HFFc6 (cell line): ENCODE results near the gene GOLGA7B. TPM values are rescaled to one million over a fixed set of nuclear protein-coding genes. Genes with fewer than 3 reads are reported as not detected.

Experiments used
- DNase-seq: peaks from one replicate; pipeline ENCODE4 v3.0.0-alpha.2; 2018
- H3K27ac Mint-ChIP-seq: 2 replicates; pipeline ENCODE4 v1.8.0; 2020; ENCODE audit warnings: mild to moderate bottlenecking, mixed read lengths
- H3K27me3 Mint-ChIP-seq: 2 replicates; pipeline ENCODE4 v1.8.0; 2021; ENCODE audit warnings: mild to moderate bottlenecking, moderate library complexity, mixed read lengths; ENCODE audit not compliant: insufficient read depth
- H3K36me3 Mint-ChIP-seq: 2 replicates; pipeline ENCODE4 v1.8.0; 2021; ENCODE audit warnings: low read depth, mixed read lengths
- H3K4me1 Mint-ChIP-seq: 2 replicates; pipeline ENCODE4 v1.8.0; 2020; ENCODE audit warnings: low read depth, mixed read lengths
- H3K4me3 Mint-ChIP-seq: 2 replicates; pipeline ENCODE4 v1.8.0; 2020; ENCODE audit warnings: mild to moderate bottlenecking, moderate library complexity, mixed read lengths
- H3K9me3 Mint-ChIP-seq: 2 replicates; pipeline ENCODE4 v1.8.0; 2020; ENCODE audit warnings: mild to moderate bottlenecking, mixed read lengths
- total RNA-seq, 6 experiments: library from RNA; stranded (reverse); fragmentation: NEBNext Ultra II Directional; extraction: Animal tissue kit (Norgen Biotek cat#: 25700); gene quantifications; 2 replicates in 1 of 6; 3 replicates in 5 of 6; pipeline ENCODE4 v1.2.3, GENCODE V29; 2021
- TF ChIP-seq, protein P1 (sequence below): fragments of 200-600 bp; sonication (generic); IDR thresholded peaks from 2 replicates; pipeline ENCODE4 v1.5.0; 2021; ENCODE audit warnings: antibody characterized with exemption, mild to moderate bottlenecking

GOLGA7B gene
- total RNA-seq, 6 experiments from 2014 or later, result not detected

DNA sequence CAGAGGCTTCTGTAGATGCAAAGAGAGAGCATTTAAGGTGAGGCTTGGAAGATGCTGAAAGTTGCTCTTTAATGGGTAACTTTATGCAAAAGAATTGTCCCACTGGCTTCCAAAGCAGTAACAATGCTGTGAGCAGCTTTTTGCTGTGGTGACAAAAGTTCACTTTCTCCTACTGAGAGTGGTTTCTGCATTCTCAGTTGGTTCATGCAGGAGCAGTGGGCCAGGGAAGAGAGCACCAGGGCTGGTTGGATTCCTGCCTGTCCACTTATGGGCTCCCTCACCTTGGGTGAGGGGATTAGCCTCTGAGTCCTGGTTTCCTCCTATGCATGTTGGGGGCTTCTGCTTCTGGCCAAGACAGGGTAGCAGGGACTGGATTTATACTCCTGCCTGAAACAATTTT is 31.1 kb upstream of the GOLGA7B start:
- H3K27me3 Mint-ChIP-seq, result peaks cover 52% of the 10 kb centered on the region
- H3K36me3 Mint-ChIP-seq, result no peaks in the 10 kb centered on the region
- H3K27ac Mint-ChIP-seq, result no peak overlapping the region
- H3K4me1 Mint-ChIP-seq, result peaks cover 4% of the 10 kb centered on the region
- TF ChIP-seq, protein P1, sequence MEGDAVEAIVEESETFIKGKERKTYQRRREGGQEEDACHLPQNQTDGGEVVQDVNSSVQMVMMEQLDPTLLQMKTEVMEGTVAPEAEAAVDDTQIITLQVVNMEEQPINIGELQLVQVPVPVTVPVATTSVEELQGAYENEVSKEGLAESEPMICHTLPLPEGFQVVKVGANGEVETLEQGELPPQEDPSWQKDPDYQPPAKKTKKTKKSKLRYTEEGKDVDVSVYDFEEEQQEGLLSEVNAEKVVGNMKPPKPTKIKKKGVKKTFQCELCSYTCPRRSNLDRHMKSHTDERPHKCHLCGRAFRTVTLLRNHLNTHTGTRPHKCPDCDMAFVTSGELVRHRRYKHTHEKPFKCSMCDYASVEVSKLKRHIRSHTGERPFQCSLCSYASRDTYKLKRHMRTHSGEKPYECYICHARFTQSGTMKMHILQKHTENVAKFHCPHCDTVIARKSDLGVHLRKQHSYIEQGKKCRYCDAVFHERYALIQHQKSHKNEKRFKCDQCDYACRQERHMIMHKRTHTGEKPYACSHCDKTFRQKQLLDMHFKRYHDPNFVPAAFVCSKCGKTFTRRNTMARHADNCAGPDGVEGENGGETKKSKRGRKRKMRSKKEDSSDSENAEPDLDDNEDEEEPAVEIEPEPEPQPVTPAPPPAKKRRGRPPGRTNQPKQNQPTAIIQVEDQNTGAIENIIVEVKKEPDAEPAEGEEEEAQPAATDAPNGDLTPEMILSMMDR, result no peak
- H3K9me3 Mint-ChIP-seq, result no peaks in the 10 kb centered on the region
- DNase-seq, result no peak
- H3K4me3 Mint-ChIP-seq, result no peak overlapping the region

DNA sequence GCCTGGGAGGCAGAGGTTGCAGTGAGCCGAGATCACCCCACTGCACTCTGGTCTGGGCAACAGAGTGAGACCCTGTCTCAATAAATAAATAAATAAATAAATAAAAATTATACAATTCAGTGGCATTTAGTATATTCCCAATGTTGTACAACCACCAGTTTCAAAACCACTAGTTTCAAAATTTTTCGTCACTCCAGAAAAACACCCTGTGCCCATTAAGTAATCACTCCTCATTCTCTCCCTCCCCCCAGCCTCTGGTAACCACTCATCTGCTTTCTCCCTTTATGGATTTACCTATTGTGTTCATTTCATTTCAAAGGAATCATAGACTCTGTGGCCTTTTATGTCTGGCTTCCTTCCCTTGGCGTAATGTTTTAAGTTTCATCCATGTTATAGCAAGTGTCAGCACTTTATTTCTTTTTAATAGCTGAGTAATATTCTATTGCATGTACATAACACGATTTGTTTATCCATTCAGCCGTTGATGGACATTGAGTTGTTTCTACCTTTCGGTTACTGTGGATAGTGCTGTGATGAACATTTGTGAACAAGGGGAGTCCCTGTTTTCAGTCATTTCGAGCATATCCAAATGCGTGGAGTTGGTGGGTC is 29.4 kb upstream of the GOLGA7B start:
- DNase-seq, result no peak
- no peak overlapping the region for H3K4me3 Mint-ChIP-seq
- no peaks in the 10 kb centered on the region for H3K9me3 Mint-ChIP-seq
- H3K27me3 Mint-ChIP-seq, result peaks cover 49% of the 10 kb centered on the region
- TF ChIP-seq, protein P1, result no peak
- H3K36me3 Mint-ChIP-seq, result no peaks in the 10 kb centered on the region
- no peak overlapping the region for H3K27ac Mint-ChIP-seq
- H3K4me1 Mint-ChIP-seq, result peaks cover 5% of the 10 kb centered on the region; the same call in 1 of the 2 replicates

DNA sequence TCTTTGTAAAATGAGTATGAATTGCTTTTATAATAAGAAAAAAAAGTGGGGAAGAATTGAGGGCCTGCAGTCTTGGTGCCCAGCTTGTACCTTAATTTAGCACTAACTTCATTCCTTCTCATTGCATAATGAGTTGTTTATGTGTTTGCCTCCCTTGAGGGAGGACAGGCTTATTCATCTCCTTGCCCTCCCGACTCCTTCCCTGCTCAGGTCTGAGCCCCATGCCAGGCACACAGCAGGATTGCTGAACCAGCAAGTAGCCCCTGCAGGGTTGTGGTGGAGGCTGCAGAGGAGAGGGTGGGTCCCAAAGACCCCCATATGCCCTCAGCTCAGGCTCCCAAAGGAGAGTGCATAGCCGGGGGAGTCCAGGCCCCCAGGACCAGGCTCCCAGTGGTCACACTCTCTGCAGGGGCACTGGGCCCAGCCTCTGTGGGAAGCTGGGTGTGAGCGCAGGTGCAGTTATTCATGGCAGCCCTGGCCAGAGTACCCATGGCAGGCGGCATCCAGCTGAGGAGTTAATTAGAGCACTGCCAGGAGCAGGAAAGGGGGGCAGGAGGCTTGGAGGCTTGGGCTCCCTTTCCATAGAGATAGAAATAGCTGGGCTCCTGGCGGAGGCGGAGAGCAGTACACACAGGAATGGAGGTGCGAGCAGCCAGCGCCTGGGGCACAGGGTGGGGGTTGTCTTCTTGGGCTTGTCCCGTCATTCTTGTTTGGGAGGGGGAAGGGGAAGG is 28.2 kb upstream of the GOLGA7B start:
- no peaks in the 10 kb centered on the region for H3K9me3 Mint-ChIP-seq
- H3K4me3 Mint-ChIP-seq, result no peak overlapping the region
- no peak for DNase-seq
- TF ChIP-seq, protein P1, result no peak
- H3K36me3 Mint-ChIP-seq, result no peaks in the 10 kb centered on the region
- H3K27ac Mint-ChIP-seq, result no peak overlapping the region
- peaks cover 48% of the 10 kb centered on the region for H3K27me3 Mint-ChIP-seq
- peaks cover 5% of the 10 kb centered on the region; the same call in 1 of the 2 replicates for H3K4me1 Mint-ChIP-seq

DNA sequence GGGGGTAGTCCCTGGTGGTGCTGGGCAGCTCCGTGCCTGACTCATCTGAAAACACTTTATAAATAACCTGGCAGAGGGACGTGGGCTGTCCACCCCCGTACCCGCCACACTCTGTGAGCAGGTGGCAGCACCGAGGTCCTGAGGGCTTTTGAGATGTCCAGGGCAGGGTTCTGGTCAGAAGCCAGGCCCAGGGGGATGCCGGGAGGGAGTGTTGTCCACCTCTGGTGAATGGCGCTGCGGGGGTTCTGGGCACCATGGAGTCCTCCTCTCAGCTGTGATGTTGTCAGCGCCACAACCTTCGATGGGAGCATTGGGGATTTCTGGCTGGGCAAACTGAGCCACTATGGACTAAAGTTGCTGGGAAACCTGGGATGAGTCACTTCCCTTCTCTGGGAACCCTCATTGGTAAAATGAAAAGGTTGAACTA is 27.4 kb upstream of the GOLGA7B start:
- H3K4me1 Mint-ChIP-seq, result peaks cover 7% of the 10 kb centered on the region
- no peak overlapping the region for H3K27ac Mint-ChIP-seq
- H3K4me3 Mint-ChIP-seq, result no peak overlapping the region
- no peak for DNase-seq
- TF ChIP-seq, protein P1, result no peak
- H3K27me3 Mint-ChIP-seq, result peaks cover 42% of the 10 kb centered on the region
- H3K9me3 Mint-ChIP-seq, result no peaks in the 10 kb centered on the region
- H3K36me3 Mint-ChIP-seq, result no peaks in the 10 kb centered on the region

DNA sequence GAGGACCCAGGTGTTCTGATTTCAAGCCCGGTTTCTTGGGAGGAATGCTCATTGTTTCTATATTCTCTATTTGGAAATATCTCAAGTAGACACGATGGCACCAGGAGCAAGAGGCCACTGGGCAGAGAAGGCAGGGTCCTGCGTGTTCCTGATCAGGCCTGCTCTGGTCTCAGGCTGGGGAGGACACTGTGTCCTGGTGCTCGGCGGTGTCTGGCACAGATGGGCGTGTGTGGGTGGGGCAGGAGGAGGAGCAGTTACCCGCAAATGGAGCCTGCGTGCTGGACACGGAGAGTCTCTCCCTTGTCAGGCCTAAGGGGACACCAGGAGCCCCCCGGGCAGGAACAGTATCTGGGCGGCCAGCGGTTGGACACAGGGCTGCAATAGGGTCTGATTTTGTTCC is 25.9 kb upstream of the GOLGA7B start:
- H3K27ac Mint-ChIP-seq, result no peak overlapping the region
- peaks cover 27% of the 10 kb centered on the region for H3K27me3 Mint-ChIP-seq
- H3K4me1 Mint-ChIP-seq, result peaks cover 21% of the 10 kb centered on the region
- H3K9me3 Mint-ChIP-seq, result no peaks in the 10 kb centered on the region
- no peak for DNase-seq
- TF ChIP-seq, protein P1, result no peak
- no peaks in the 10 kb centered on the region for H3K36me3 Mint-ChIP-seq
- H3K4me3 Mint-ChIP-seq, result no peak overlapping the region
